Muscle layer of duodenum (tissue), 2 donors: ENCODE results near the gene AP1M1.

ENCODE experiments used
- H3K27ac ChIP-seq: one replicate; pipeline ENCODE4 v1.7.0; 2013; ENCODE audit warnings: mild to moderate bottlenecking, low read length
- H3K27me3 ChIP-seq: one replicate; pipeline ENCODE4 v1.7.0; 2013; ENCODE audit warnings: low read depth, mild to moderate bottlenecking, control low read depth, low read length
- H3K36me3 ChIP-seq, 2 donors: one replicate each; pipeline ENCODE4 v1.7.0; 2013; ENCODE audit warnings: low read length in 2 of 2, control low read depth in 1 of 2, mild to moderate bottlenecking in 1 of 2; ENCODE audit not compliant: insufficient read depth in 2 of 2, control insufficient read depth in 1 of 2
- H3K4me1 ChIP-seq, 2 donors: one replicate each; pipeline ENCODE4 v1.7.0; 2013; ENCODE audit warnings: low read length in 2 of 2, mild to moderate bottlenecking in 2 of 2, control low read depth in 1 of 2, moderate library complexity in 1 of 2; ENCODE audit not compliant: insufficient read depth in 2 of 2, control insufficient read depth in 1 of 2
- H3K4me3 ChIP-seq, 2 donors: one replicate each; pipeline ENCODE4 v1.7.0; 2013; ENCODE audit warnings: low read length in 2 of 2, low read depth in 1 of 2, mild to moderate bottlenecking in 1 of 2
- H3K9me3 ChIP-seq, 2 donors: one replicate each; pipeline ENCODE4 v1.7.0; 2013; ENCODE audit warnings: low read length in 2 of 2, control low read depth in 1 of 2, mild to moderate bottlenecking in 1 of 2; ENCODE audit not compliant: control insufficient read depth in 1 of 2
- donor health status: healthy.

AP1M1 gene

GRCh38 chr19:16257509-16258002 is 59.8 kb downstream of the AP1M1 start:
- Histone ChIP-seq H3K27ac (no peak overlapping the region), H3K36me3 (no peaks in the 10 kb centered on the region), H3K27me3 (no peaks in the 10 kb centered on the region), H3K4me1 (peaks cover 4 to 7% of the 10 kb centered on the region in 2 donors), H3K4me3 (no peak overlapping the region), H3K9me3 (no peaks in the 10 kb centered on the region)

- peaks cover 4 to 7% of the 10 kb centered on the region in 2 donors for H3K4me1 ChIP-seq
- H3K27ac ChIP-seq, result peak overlapping the region; percentile 60
- no peak overlapping the region for H3K4me3 ChIP-seq
- no peaks in the 10 kb centered on the region for H3K27me3 ChIP-seq
- no peaks in the 10 kb centered on the region for H3K9me3 ChIP-seq
- no peaks in the 10 kb centered on the region for H3K36me3 ChIP-seq
Measured at GRCh38 chr19:16258440-16258903, 60.8 kb downstream of the AP1M1 start.

- no peaks in the 10 kb centered on the region for H3K27me3 ChIP-seq
- no peak overlapping the region for H3K4me3 ChIP-seq
- no peaks in the 10 kb centered on the region for H3K36me3 ChIP-seq
- no peak overlapping the region for H3K27ac ChIP-seq
- H3K9me3 ChIP-seq, result no peaks in the 10 kb centered on the region
- H3K4me1 ChIP-seq, result peaks cover 4 to 7% of the 10 kb centered on the region in 2 donors
Measured at GRCh38 chr19:16259385-16260159, 61.9 kb downstream of the AP1M1 start.

GRCh38 chr19:16260160-16260811 is 62.6 kb downstream of the AP1M1 start:
- no peaks in the 10 kb centered on the region for H3K27me3 ChIP-seq
- no peak overlapping the region for H3K27ac ChIP-seq
- H3K36me3 ChIP-seq, result no peaks in the 10 kb centered on the region
- H3K4me1 ChIP-seq, result peaks cover 4 to 7% of the 10 kb centered on the region in 2 donors
- H3K9me3 ChIP-seq, result no peaks in the 10 kb centered on the region
- H3K4me3 ChIP-seq, result no peak overlapping the region

- Histone ChIP-seq H3K4me1 (peaks cover 4 to 7% of the 10 kb centered on the region in 2 donors), H3K27me3 (no peaks in the 10 kb centered on the region), H3K27ac (no peak overlapping the region)
Measured at GRCh38 chr19:16260812-16261161, 63.1 kb downstream of the AP1M1 start.

GRCh38 chr19:16261584-16262368 is 64.1 kb downstream of the AP1M1 start:
- no peak overlapping the region for H3K4me3 ChIP-seq
- H3K27ac ChIP-seq, result no peak overlapping the region
- H3K4me1 ChIP-seq, result peaks cover 4 to 7% of the 10 kb centered on the region in 2 donors
- H3K27me3 ChIP-seq, result no peaks in the 10 kb centered on the region
- H3K36me3 ChIP-seq, result no peaks in the 10 kb centered on the region
- H3K9me3 ChIP-seq, result no peaks in the 10 kb centered on the region

More at GRCh38 chr19:16260812-16261161, 63.1 kb downstream of the AP1M1 start:
- Histone ChIP-seq H3K4me3 (no peak overlapping the region), H3K9me3 (no peaks in the 10 kb centered on the region), H3K36me3 (no peaks in the 10 kb centered on the region)

- no peak overlapping the region for H3K27ac ChIP-seq
- no peaks in the 10 kb centered on the region for H3K27me3 ChIP-seq
- peaks cover 4 to 7% of the 10 kb centered on the region in 2 donors for H3K4me1 ChIP-seq
- no peaks in the 10 kb centered on the region for H3K36me3 ChIP-seq
- H3K9me3 ChIP-seq, result no peaks in the 10 kb centered on the region
- H3K4me3 ChIP-seq, result no peak overlapping the region
Measured at GRCh38 chr19:16262618-16263017, 64.9 kb downstream of the AP1M1 start.

- no peaks in the 10 kb centered on the region for H3K36me3 ChIP-seq
- peaks cover 4 to 7% of the 10 kb centered on the region in 2 donors for H3K4me1 ChIP-seq
- H3K27ac ChIP-seq, result no peak overlapping the region
- no peak overlapping the region for H3K4me3 ChIP-seq
- H3K9me3 ChIP-seq, result no peaks in the 10 kb centered on the region
- H3K27me3 ChIP-seq, result no peaks in the 10 kb centered on the region
Measured at GRCh38 chr19:16263141-16263761, 65.5 kb downstream of the AP1M1 start.

GRCh38 chr19:16265205-16265604 is 67.5 kb downstream of the AP1M1 start:
- H3K9me3 ChIP-seq, result no peaks in the 10 kb centered on the region
- H3K4me1 ChIP-seq, result peaks cover 0 to 7% of the 10 kb centered on the region in 2 donors

GRCh38 chr19:16265890-16266585 is 68.3 kb downstream of the AP1M1 start:
- Histone ChIP-seq H3K9me3 (no peaks in the 10 kb centered on the region), H3K4me3 (no peak overlapping the region), H3K4me1 (peaks cover 0 to 7% of the 10 kb centered on the region in 2 donors), H3K36me3 (no peaks in the 10 kb centered on the region), H3K27me3 (no peaks in the 10 kb centered on the region), H3K27ac (no peak overlapping the region)

More at GRCh38 chr19:16265205-16265604, 67.5 kb downstream of the AP1M1 start:
- no peaks in the 10 kb centered on the region for H3K36me3 ChIP-seq
- H3K4me3 ChIP-seq, result no peak overlapping the region
- no peak overlapping the region for H3K27ac ChIP-seq
- H3K27me3 ChIP-seq, result no peaks in the 10 kb centered on the region
